Uterus (tissue), 4 donors: ENCODE data around the gene CDC42BPA. TPM values are rescaled to one million over a fixed set of nuclear protein-coding genes. Genes with fewer than 3 reads are reported as not detected.

ENCODE experiments used
- DNase-seq, 2 donors: peaks; one replicate each; pipeline ENCODE4 v3.0.0-alpha.2; 2019 to 2020
- H3K27ac ChIP-seq, 2 donors: fragments of 200-600 bp; sonication (generic); 1 replicate in 1 of 2; 2 replicates in 1 of 2; pipeline ENCODE4 v1.5.1; 2016 to 2018
- H3K27me3 ChIP-seq, 2 donors: fragments of 200-600 bp; sonication (generic); one replicate each; pipeline ENCODE4 v1.5.1; 2018 to 2019; ENCODE audit warnings: control low read depth in 1 of 2
- H3K36me3 ChIP-seq, 2 donors: fragments of 200-600 bp; sonication (generic); one replicate each; pipeline ENCODE4 v1.5.1; 2019; ENCODE audit warnings: control low read depth in 1 of 2
- H3K4me1 ChIP-seq, 2 donors: fragments of 200-600 bp; sonication (generic); one replicate each; pipeline ENCODE4 v1.5.1; 2018 to 2019; ENCODE audit warnings: control low read depth in 1 of 2
- H3K4me3 ChIP-seq, 2 donors: fragments of 200-600 bp; sonication (generic); 1 replicate in 1 of 2; 2 replicates in 1 of 2; pipeline ENCODE4 v1.5.1; 2018 to 2019; ENCODE audit warnings: mild to moderate bottlenecking in 1 of 2
- H3K9me3 ChIP-seq, 2 donors: fragments of 200-600 bp; sonication (generic); one replicate each; pipeline ENCODE4 v1.5.1; 2019; ENCODE audit warnings: control low read depth in 1 of 2
- POLR2A ChIP-seq, 2 donors: fragments of 450-650 bp; IDR thresholded peaks; one replicate each; pipeline ENCODE4 v1.6.1; 2016; ENCODE audit warnings: antibody characterized with exemption in 2 of 2, mild to moderate bottlenecking in 1 of 2, moderate library complexity in 1 of 2
- intact Hi-C: fragments of 100-400 bp; cut with DNase I; formaldehyde crosslinking; loops from one replicate; pipeline ENCODE4 v1.15.1; 2023; ENCODE audit warnings: low total_unique reads
- total RNA-seq, 4 donors: library from RNA; depleted of rRNA in 3 of 4; stranded (reverse); fragments of >200 nt in 3 of 4; gene quantifications; one replicate each; pipeline versions ENCODE4 v1.1.0 to v1.2.4, GENCODE V29; 2014 to 2023
- TF ChIP-seq, protein P1 (sequence below), 4 experiments: fragments of 200-600 bp in 2 of 4; fragments of 450-650 bp in 2 of 4; sonication (generic) in 2 of 4; IDR thresholded peaks; one replicate each; pipeline ENCODE4 v1.5.1; 2016 to 2019; ENCODE audit warnings: antibody characterized with exemption in 4 of 4, mild to moderate bottlenecking in 2 of 4, moderate library complexity in 1 of 4
- donor health status: DM: yes; HTN: yes; CAD: no.

CDC42BPA gene
- total RNA-seq, 4 donors from 2014 or later, result 32.9 to 116 (median 55.2) TPM

DNA sequence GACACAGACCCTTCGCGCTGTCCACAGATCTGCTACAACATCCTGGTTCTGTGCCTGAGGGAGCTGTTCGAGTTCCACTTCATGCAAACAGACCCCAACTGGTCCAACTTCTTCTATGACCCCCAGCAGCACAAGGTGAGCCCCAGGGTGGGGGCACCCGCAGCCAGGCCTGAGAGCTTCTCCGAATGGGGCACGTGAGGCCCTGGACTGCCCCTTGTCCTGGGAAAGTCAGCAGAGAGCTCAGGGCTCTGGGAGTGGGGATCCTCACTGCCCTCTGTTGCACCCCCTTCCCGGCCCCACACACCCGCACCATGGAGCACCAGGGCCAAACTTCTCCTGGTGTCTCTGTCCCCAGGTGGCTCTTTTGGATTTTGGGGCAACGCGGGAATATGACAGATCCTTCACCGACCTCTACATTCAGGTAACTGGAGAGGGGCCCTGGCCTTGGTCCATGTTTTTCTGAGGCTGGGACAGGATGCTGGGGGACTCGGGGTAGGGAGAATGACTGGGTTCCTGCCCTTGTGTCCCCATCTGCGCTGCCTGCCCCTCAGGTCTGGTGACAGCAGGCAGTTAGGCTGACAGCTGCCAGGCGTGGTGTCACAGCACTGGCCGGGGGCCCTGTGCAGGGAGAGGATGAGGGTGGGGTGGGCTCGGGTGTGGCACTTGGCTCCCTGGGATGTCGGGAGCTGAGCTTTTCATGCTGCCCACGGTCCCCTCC lies 333.6 kb downstream of the CDC42BPA start:
- H3K4me1 ChIP-seq, result no peaks in the 10 kb centered on the region
- no peaks in the 10 kb centered on the region for H3K9me3 ChIP-seq
- no peaks in the 10 kb centered on the region for H3K27me3 ChIP-seq
- no peak overlapping the region for H3K27ac ChIP-seq
- no peak for TF ChIP-seq POLR2A (IDR thresholded peaks at IDR 0.05)
- TF ChIP-seq, protein P1, sequence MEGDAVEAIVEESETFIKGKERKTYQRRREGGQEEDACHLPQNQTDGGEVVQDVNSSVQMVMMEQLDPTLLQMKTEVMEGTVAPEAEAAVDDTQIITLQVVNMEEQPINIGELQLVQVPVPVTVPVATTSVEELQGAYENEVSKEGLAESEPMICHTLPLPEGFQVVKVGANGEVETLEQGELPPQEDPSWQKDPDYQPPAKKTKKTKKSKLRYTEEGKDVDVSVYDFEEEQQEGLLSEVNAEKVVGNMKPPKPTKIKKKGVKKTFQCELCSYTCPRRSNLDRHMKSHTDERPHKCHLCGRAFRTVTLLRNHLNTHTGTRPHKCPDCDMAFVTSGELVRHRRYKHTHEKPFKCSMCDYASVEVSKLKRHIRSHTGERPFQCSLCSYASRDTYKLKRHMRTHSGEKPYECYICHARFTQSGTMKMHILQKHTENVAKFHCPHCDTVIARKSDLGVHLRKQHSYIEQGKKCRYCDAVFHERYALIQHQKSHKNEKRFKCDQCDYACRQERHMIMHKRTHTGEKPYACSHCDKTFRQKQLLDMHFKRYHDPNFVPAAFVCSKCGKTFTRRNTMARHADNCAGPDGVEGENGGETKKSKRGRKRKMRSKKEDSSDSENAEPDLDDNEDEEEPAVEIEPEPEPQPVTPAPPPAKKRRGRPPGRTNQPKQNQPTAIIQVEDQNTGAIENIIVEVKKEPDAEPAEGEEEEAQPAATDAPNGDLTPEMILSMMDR (IDR thresholded peaks at IDR 0.05), result no peak
- DNase-seq, result no peak
- no peak overlapping the region for H3K4me3 ChIP-seq
- intact Hi-C loops, result no loop called here
- H3K36me3 ChIP-seq, result no peaks in the 10 kb centered on the region

DNA sequence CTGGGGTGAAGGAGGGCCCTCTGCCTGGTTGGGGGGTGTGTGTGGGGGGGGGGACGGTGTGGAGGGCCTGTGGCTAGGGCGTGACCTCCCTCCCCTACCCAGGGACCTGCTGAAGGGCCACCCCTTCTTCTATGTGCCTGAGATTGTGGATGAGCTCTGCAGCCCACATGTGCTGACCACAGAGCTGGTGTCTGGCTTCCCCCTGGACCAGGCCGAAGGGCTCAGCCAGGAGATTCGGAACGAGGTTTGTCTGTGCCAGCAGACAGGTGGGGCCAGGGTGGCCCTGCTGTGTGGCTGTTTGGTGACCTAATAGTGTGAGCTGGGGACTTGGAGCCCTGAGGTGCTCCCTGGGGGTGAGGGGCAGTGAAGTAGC lies 334.3 kb downstream of the CDC42BPA start:
- DNase-seq, result no peak
- Histone ChIP-seq H3K4me1 (no peaks in the 10 kb centered on the region), H3K27me3 (no peaks in the 10 kb centered on the region), H3K9me3 (no peaks in the 10 kb centered on the region), H3K36me3 (no peaks in the 10 kb centered on the region), H3K4me3 (no peak overlapping the region), H3K27ac (no peak overlapping the region)
- TF ChIP-seq, protein P1 (IDR thresholded peaks at IDR 0.05), result no peak
- TF ChIP-seq POLR2A (IDR thresholded peaks at IDR 0.05), result no peak
- intact Hi-C loops, result no loop called here

DNA sequence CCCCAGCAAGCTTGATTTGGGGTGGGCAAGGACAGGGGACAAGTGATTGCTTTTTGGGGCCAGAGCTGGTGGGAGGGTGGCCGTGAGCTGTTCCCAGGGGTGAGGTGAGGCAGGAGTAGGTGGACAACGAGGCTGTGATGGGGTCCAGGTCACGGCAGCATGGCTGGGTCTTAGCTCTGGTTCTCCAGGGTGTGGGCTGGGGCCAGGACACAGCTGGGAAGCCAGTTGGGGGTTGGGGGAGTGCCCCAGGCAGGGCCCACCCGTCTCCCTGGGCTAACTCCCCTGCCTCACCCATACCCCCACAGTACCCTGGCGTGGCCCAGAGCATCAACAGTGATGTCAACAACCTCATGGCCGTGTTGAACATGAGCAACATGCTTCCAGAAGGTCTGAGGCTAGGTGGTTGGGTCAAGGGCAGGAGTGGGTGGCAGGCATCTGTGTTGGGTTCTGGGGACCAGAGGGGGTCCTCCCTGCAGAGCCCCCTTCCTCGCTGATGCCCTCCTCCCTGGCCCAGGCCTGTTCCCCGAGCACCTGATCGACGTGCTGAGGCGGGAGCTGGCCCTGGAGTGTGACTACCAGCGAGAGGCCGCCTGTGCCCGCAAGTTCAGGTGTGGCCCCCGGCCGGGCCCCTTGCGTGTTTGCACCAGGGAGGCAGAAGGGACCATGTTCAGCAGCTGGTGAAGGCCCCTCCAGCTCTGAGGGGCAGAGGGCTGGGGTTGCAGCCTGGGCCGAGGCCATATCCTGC lies 334.9 kb downstream of the CDC42BPA start:
- no peak for DNase-seq
- no peak for TF ChIP-seq POLR2A (IDR thresholded peaks at IDR 0.05)
- TF ChIP-seq, protein P1 (IDR thresholded peaks at IDR 0.05), result no peak
- Histone ChIP-seq H3K27ac (peak overlapping the region in 1 of 2 donors; percentile 23), H3K4me3 (no peak overlapping the region), H3K27me3 (no peaks in the 10 kb centered on the region), H3K9me3 (no peaks in the 10 kb centered on the region), H3K4me1 (no peaks in the 10 kb centered on the region), H3K36me3 (no peaks in the 10 kb centered on the region)
- intact Hi-C loops, result no loop called here

DNA sequence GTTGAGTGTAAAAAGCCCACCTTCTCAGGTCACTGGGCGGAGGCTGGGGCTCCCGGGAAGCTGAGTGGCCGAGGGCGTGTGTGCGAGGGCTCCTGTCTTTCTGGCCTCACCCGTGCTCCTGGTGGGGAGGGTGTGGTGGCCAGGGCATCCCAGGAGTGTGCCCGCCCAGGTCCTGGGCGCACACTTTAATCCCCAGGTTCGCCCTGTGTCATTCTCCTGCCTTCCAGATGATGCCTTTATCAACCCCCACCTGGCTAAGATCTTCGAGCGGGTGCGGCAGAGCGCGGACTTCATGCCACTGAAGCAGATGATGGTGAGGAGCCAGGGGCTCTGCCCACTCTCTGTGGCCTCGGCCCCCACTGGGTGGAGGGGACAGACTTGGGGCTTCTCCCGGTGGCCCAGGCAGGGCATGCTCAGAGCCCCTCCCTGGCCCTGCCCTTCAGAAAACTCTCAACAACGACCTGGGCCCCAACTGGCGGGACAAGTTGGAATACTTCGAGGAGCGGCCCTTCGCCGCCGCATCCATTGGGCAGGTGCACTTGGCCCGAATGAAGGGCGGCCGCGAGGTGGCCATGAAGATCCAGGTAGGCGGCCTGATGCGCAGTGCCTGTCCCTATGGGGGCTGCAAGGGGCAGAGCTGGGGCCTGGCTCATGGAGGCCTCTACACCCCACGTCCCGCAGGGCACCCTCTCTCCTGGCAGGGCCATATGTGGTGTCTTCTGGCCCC lies 335.7 kb downstream of the CDC42BPA start:
- no peaks in the 10 kb centered on the region for H3K4me1 ChIP-seq
- TF ChIP-seq POLR2A (IDR thresholded peaks at IDR 0.05), result no peak
- TF ChIP-seq, protein P1 (IDR thresholded peaks at IDR 0.05), result no peak
- no peaks in the 10 kb centered on the region for H3K36me3 ChIP-seq
- no peaks in the 10 kb centered on the region for H3K9me3 ChIP-seq
- H3K4me3 ChIP-seq, result no peak overlapping the region
- intact Hi-C loops, result no loop called here
- no peaks in the 10 kb centered on the region for H3K27me3 ChIP-seq
- peak overlapping the region in 1 of 2 donors; percentile 23 for H3K27ac ChIP-seq
- no peak for DNase-seq

DNA sequence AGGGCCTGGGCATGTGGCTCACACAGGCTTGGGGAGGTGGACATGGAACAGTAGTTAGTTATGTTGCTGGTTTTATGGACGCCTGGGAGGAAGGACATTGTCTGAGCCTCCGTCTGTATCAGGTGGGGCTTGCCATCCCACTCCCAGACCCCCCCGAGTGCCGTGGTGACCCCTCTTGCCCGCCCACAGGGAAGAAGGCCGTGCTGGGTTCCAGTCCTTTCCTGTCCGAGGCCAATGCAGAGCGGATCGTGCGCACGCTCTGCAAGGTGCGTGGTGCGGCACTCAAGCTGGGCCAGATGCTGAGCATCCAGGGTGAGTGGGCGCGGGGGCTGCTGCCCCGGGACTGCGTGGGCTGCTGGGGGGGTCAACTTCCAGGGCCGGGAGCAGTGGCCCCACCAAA lies 336.5 kb downstream of the CDC42BPA start:
- DNase-seq, result no peak
- intact Hi-C loops, result no loop called here
- no peaks in the 10 kb centered on the region for H3K4me1 ChIP-seq
- TF ChIP-seq, protein P1 (IDR thresholded peaks at IDR 0.05), result no peak
- TF ChIP-seq POLR2A (IDR thresholded peaks at IDR 0.05), result no peak
- H3K4me3 ChIP-seq, result no peak overlapping the region
- H3K9me3 ChIP-seq, result no peaks in the 10 kb centered on the region
- H3K36me3 ChIP-seq, result no peaks in the 10 kb centered on the region
- H3K27me3 ChIP-seq, result no peaks in the 10 kb centered on the region
- no peak overlapping the region for H3K27ac ChIP-seq
